ENCODE results near the gene AOC3. TPM values are rescaled to one million over a fixed set of nuclear protein-coding genes. Genes with fewer than 3 reads are reported as not detected.
A peak's percentile ranks its signal among the peaks of the same experiment; 100 is the strongest.

AOC3 gene
- total and polyA plus RNA-seq, 2 of the 13 experiments (the other 11 are each of a cell fraction or from before 2014, with no cell fraction given) = 8.7 to 51.7 TPM

GRCh38 chr17:42900460-42901331 lies 49.7 kb downstream of the AOC3 start, which contains the start of gene G6PC1 (continued):
- TF ChIP-seq HOXA5 (CRISPR knock-in tag; IDR thresholded peaks at IDR 0.05) = peak; percentile 87
- peak; percentile 65; the same call in 1 of the 2 replicates for TF ChIP-seq TBX2 (CRISPR knock-in tag; IDR thresholded peaks at IDR 0.05; ENCODE audit: borderline replicate concordance)
- no peak for TF ChIP-seq ZNF615 (CRISPR knock-in tag; IDR thresholded peaks at IDR 0.05; ENCODE audit: borderline replicate concordance)
- TF ChIP-seq SNAI1 (CRISPR knock-in tag; IDR thresholded peaks at IDR 0.05; ENCODE audit: borderline replicate concordance) = no peak
- TF ChIP-seq HNRNPLL (IDR thresholded peaks at IDR 0.05; ENCODE audit: low read depth, low read length, poor library complexity, severe bottlenecking) = no peak
- TF ChIP-seq ZNF597 (CRISPR knock-in tag; IDR thresholded peaks at IDR 0.05) = no peak
- TF ChIP-seq DZIP1 (CRISPR knock-in tag; IDR thresholded peaks at IDR 0.05) = no peak
- TF ChIP-seq HNF4A (CRISPR knock-in tag; IDR thresholded peaks at IDR 0.05) = peak; percentile 97
- peak; percentile 58 for TF ChIP-seq IRF9 (CRISPR knock-in tag; IDR thresholded peaks at IDR 0.05; ENCODE audit: borderline replicate concordance)
- TF ChIP-seq ARNT2 (CRISPR knock-in tag; IDR thresholded peaks at IDR 0.05; ENCODE audit: low read depth) = no peak; the same call in 1 of the 2 replicates
- TF ChIP-seq ZFP1 (CRISPR knock-in tag; IDR thresholded peaks at IDR 0.05) = peak; percentile 86; the same call in 1 of the 2 replicates
- no peak; the same call in 1 of the 2 replicates for TF ChIP-seq GZF1 (CRISPR knock-in tag; IDR thresholded peaks at IDR 0.05)
- no peak for TF ChIP-seq PHF20 (CRISPR knock-in tag; IDR thresholded peaks at IDR 0.05)
- TF ChIP-seq TCF7L2 (IDR thresholded peaks at IDR 0.05; ENCODE audit: low read depth, low read length) = no peak
- TF ChIP-seq HNF1B (CRISPR knock-in tag; IDR thresholded peaks at IDR 0.05) = peak; percentile 99
- TF ChIP-seq NFE2 (CRISPR knock-in tag; IDR thresholded peaks at IDR 0.05) = no peak
- 0 out of 2 replicates have a peak, but pooled peaks have one; percentile 54 for TF ChIP-seq ZZZ3 (CRISPR knock-in tag; IDR thresholded peaks at IDR 0.05; ENCODE audit: borderline replicate concordance)
- TF ChIP-seq NONO (IDR thresholded peaks at IDR 0.05) = no peak
- 0 out of 2 replicates have a peak, but pooled peaks have one; percentile 25 for TF ChIP-seq NONO (CRISPR knock-in tag; conservative IDR thresholded peaks at IDR 0.05)
- TF ChIP-seq ONECUT2 (CRISPR knock-in tag; IDR thresholded peaks at IDR 0.05) = peak; percentile 86
- no peak for TF ChIP-seq KLF11 (CRISPR knock-in tag; IDR thresholded peaks at IDR 0.05)
- TF ChIP-seq ZNF670 (CRISPR knock-in tag; IDR thresholded peaks at IDR 0.05; ENCODE audit: borderline replicate concordance) = no peak; the same call in 1 of the 2 replicates
- no peak for TF ChIP-seq ZNF576 (CRISPR knock-in tag; IDR thresholded peaks at IDR 0.05)

Measured in HepG2 (cell line).